ENCODE measurements around the gene CABLES1.
"Not testable (repeated sequence)": the region's sequence is repeated elsewhere in the genome, so short reads cannot be mapped to it uniquely, and the experiment has no call there.

DNA sequence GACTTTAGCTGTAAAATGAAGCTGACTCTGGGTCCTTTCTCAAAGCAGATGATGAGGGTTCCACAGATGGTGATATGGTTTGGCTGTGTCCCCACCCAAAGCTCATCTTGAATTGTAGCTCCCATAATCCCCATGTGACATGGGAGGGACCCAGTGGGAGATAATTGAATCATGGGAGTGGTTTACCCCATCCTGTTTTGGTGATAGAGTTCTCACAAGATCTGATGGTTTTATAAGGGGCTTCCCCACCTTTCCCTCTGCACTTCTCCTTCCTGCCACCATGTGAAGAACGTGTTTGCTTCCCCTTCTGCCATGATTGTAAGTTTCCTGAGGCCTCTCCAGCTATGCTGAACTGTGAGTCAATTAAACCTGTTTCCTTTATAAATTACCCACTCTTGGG lies 133.8 kb downstream of the CABLES1 start:
- not testable (repeated sequence) for TF ChIP-seq EZH2 (IDR thresholded peaks at IDR 0.05; ENCODE audit: insufficient read depth, poor library complexity, severe bottlenecking); EZH2phosphoT487 (IDR thresholded peaks at IDR 0.05; ENCODE audit: insufficient read depth, low read depth)

Data from GM23248 (cell line).